NCI-H774 (cell line): ENCODE results near the gene KIF4B.
"Not testable (repeated sequence)": the region's sequence is repeated elsewhere in the genome, so short reads cannot be mapped to it uniquely, and the experiment has no call there.

Experiments
- DNase-seq: peaks from one replicate; lab custom pipeline; 2025; lab: John Stamatoyannopoulos, UW

KIF4B gene

DNA sequence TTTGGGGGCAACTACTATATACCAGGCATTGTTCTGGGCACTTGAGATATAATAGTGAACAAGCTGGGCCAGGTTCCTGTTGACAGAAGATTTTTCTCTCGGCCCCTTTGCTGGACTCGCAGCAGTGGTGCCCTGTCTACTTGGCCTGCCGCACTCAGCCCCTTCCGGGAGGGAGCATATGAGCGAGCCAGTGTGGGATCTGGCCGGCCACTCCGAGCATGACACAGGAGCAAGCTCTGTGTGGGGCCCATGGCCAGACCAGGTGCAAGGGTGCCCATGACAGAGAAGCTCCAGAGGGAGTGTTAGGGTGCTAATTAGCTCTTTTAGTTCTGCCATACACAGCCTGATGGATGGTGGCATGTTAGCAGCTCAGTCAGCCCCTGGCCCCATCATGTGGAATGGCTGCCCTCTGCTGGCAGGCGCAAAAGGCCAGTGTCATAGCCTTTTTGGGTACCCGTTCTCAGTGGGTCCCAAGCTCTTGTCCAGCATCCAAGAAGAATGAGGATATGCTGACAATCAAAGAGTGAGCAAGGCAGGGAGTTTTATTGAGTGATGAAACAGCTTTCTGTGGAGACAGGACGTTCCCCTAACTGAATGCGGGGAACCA is 9.3 kb upstream of the KIF4B start:
- no peak for DNase-seq

GRCh38 chr5:155006265-155006664 is 7.3 kb upstream of the KIF4B start:
- not testable (repeated sequence) for DNase-seq

- no peak for DNase-seq
Measured at GRCh38 chr5:155008669-155009068, 4.9 kb upstream of the KIF4B start.

DNA sequence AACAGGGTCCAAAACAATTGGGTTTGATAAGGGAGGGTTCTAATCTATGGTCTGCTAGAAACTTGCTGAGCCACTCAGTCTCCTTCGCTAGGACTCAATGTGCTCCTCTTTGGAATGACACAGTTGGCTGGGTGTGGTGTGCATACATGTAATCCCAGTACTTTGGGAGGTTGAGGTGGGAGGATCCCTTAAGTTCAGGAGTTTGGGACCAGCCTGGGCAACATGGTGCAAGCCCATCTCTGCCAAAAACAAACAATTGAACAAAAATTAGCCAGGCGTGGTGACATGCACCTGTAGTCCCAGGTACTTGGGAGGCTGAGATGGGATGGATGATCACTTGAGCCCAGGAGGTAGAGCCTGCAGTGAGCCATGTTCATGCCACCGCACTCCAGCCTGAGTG is 2.7 kb upstream of the KIF4B start:
- DNase-seq = no peak

GRCh38 chr5:155015239-155015638 is 1.7 kb downstream of the KIF4B start:
- no peak for DNase-seq

GRCh38 chr5:155017610-155018009 is 4.1 kb downstream of the KIF4B start:
- no peak for DNase-seq

DNA sequence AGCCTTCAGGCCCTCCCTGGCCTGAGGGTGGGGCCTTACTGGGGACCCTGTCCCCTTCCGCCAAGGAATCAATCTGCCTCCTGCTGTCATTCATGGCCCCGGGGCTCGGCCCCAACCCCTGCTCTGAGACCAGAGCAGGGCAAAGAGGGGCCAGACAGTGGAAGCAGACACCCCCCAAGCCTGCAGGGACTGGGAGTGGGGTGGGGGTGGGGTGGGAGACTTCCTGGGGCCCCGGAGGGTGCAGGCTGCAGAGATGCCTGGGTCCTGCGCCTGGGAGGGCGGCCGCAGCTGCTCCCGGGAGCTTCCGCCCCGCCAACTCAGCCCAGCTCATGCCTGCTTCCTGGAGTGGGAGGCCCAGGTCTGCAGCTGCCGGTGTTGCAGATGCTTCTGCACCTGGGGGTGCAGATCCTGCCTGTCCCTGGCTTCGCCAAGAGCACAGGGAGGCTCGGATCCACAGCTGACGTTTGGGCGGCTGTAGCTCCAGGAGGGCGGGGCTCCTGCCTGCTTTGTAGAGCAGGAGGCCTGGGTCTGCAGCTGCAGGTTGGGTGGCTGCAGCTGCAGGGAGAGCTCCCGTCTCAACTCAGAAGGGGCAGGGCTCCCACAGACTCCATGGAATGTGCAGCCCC is 6.2 kb downstream of the KIF4B start:
- DNase-seq = peak; percentile 1

- no peak for DNase-seq
Measured at GRCh38 chr5:155021842-155022241, 8.3 kb downstream of the KIF4B start.

- no peak for DNase-seq
Measured at GRCh38 chr5:155023320-155023719, 9.8 kb downstream of the KIF4B start.

DNA sequence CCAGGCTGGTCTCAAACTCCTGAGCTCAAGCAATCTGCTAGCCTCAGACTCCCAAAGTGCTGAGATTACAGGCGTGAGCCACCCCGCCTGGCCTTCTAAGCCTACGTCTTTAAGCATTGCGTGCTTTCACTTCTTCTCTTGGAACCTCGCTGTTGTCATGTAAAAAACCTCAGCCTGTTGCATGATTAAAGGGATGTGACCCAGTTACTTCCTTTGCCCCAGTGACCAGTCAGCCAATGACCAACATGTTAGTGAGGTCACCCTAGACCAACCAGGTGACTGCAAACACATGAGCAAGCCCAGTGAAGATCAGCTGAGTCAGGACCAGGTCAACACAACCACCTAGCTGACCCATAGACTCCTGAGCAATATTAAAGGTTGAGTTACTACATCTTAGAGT is 10.5 kb downstream of the KIF4B start:
- DNase-seq = no peak

- DNase-seq = no peak
Measured at GRCh38 chr5:155025895-155026294, 12.3 kb downstream of the KIF4B start.

DNA sequence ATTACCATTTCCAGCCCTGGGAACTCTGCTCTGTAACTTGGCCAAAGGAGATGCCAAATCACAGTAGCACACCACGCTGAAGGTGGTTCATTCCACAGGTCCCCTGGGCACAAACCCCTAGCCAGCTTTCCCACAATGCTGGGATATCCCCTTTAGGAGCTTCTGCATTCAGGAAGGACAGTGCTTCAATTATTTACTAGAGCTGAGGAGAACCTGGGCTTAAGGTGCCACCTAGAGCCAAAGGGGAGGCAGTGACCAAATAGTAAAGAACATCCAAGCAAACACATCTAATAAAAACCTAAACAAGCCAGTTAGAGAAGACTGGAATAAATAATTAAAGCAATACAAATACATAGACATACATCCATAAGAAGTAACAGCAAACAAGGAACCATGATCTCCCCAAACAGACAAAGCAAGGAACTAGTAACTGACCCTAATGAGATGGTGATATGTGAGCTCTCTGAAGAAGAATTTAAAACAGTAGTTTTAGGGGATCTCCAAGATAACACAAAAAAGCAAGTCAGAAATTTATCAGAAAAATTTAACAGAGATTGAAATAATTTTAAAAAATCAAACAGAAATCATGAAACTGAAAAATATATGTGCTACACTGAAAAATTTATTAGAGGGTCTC is 14.6 kb downstream of the KIF4B start:
- DNase-seq = no peak

DNA sequence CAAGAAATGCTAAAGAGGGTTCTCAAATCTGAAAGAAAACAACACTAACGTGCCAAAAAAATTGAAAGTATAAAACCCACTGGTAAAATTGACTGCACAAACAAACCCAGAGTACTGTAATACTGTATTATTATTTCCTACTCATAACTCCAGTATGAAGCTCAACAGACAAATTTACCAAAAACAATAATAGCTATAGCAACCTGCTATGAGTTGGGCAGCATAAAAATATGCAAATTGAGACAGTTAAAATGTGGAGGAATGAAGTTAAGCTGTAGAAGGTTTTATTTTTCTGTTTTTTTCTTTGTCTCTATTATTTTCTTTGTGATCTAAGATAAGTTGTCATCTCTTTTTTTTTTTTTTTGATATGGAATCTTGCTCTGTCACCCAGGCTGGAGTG is 15.7 kb downstream of the KIF4B start:
- DNase-seq = no peak

GRCh38 chr5:155034145-155034744 is 20.7 kb downstream of the KIF4B start:
- DNase-seq = peak; percentile 1

DNA sequence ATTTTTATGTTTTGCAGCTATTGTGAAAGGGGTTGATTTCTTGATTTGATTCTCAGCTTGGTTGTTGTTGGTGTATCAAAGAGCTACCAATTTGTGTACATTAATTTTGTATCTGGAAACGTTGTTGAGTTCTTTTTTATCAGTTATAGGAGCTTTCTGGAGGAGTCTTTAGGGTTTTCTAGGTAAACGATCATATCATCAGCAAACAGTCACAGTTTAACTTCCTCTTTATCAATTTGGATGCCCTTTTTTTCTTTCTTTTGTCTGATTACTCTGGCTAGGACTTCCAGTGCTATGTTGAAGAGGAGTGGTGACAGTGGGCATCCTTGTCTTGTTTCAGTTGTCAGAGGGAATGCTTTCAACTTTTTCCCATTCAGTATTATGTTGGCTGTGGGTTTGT is 21.5 kb downstream of the KIF4B start:
- DNase-seq = not testable (repeated sequence)

GRCh38 chr5:155040984-155041653 is 27.6 kb downstream of the KIF4B start:
- DNase-seq = no peak

GRCh38 chr5:155044591-155044990 is 31.0 kb downstream of the KIF4B start:
- no peak for DNase-seq

DNA sequence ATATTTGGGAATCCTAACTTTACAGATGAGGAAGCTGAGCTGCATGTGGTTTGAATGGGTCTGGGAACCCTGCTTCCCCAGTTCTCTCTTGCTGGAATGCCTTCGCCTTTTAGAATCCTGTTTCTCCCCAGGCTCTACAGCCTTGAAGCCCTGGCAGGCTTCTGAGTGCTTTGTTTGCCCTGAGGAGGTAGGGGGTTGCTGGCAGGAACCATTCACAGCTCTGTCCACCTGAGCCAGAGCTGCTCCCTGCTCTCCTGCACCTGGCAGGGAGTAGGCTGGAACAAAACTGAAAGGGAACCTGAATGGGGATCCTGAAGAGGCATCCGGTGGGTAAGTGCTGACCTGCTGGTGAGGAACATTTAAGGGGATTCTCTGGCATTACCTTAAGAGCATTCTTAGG is 33.0 kb downstream of the KIF4B start:
- DNase-seq = peak; percentile 19

GRCh38 chr5:155047818-155048217 is 34.3 kb downstream of the KIF4B start:
- DNase-seq = no peak

GRCh38 chr5:155049569-155050383 is 36.2 kb downstream of the KIF4B start:
- DNase-seq = no peak

GRCh38 chr5:155050384-155051019 is 36.9 kb downstream of the KIF4B start:
- DNase-seq = no peak
